Frontal cortex (tissue), 4 donors: ENCODE data around the gene RTL5. TPM values are rescaled to one million over a fixed set of nuclear protein-coding genes. Genes with fewer than 3 reads are reported as not detected.
"Not testable (repeated sequence)": the region's sequence is repeated elsewhere in the genome, so short reads cannot be mapped to it uniquely, and the experiment has no call there.

Source experiments
- DNase-seq, 2 donors: peaks; one replicate each; pipeline ENCODE4 v3.0.0; 2012; ENCODE audit warnings: low spot score in 2 of 2
- FAIRE-seq: peaks from 2 replicates; lab custom pipeline; 2012; peaks lifted over from hg19 to GRCh38; lab: Jason Lieb, UNC
- total RNA-seq: library from RNA; depleted of rRNA; stranded (reverse); fragments of >200 nt; gene quantifications from one replicate; pipeline ENCODE4 v1.2.3, GENCODE V29; 2014
- donor health status: control.
- donor health status: control.
- donor health status: control.

The RTL5 gene
- 4.1 TPM for total RNA-seq

DNA sequence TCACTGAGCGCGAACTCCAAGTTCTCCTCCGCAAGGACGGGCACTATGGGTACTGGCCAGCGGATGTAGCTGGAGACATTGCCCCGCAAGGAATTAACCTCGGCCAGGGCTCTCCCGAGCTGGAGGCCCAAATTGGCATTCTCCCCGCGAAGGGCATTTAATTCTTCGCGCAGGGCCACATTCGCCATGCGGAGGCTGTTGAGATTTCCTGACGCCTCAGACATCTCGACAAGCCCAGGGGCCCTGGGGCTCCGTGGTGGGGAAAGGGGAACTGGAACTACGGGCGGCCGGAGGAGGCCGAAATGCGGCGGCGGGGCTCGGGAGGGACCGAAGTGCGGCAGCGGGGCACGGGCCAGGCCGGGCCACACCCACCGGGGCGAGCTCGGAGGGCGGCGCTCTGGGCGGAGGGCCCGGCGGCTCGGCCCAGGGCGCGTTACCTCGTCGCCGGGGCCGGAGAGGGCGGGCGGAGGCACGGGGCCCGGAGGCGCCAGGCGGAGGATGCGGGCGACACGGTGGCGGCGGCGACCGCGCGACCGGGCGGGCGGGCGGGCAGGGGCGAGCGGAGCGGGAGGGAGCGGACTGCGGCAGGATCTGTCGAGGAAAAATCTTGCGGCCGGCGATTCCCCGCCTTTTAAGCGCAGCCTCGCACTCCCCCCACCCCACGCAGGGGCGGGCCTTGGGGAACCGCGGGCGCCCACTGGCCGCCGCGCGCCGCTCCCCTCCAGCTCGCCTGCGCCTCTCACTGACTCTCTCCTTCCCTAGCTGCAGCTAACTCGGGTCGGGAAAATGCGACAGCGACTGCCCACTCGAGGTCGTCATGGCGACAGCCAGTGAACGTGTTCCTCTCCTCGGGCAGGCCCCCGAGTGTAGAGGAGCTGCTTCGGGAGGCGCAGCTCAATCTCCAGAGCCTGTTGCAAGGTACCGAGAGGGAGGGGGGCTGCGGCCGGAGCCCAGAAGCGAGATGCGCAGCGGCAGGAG is at the start of gene RTL5:
RTL5 (minus strand) TSS at position 599 of the 978 bp plus-strand sequence.
- FAIRE-seq (no peak), DNase-seq (peak; percentile 72 to 73)

DNA sequence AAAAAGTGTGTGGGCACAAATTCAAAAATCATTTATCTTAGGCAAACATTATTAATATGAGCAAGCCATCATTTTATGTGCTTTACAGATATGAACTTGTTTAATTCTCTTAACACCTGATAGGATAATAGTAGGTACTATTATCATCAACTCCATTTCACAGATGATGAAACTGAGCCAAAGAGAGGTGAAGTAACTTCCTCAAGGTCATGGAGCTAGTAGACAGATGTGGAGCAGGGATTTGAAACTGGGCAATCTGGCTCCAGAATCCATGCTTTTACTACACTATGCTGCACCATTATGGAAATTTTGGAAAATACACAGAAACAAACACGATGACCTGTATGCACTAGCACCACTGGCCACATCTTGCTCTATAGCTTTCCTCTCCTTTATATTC is 48.8 kb upstream of the RTL5 start:
- DNase-seq (no peak), FAIRE-seq (no peak)

DNA sequence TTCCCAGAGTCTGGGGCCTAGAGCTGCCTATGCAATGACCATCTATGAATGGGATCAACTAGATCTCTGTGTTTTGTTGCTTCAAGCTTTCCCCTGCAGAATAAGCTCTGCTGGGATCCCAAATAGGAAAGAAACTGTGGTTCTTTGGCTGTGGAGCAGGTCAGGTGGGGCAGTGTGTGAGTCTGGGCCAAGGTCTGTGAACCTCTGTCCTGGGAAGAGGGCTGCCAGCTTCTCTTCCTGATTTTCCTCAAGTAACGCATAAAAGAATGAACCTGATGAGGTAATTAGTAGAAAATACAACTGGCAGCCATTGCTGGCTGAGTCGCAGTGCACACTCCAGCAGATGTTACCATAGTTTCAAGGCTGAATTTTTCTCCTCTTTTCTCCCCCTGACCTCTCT is 45.3 kb upstream of the RTL5 start:
- no peak for DNase-seq
- no peak for FAIRE-seq

DNA sequence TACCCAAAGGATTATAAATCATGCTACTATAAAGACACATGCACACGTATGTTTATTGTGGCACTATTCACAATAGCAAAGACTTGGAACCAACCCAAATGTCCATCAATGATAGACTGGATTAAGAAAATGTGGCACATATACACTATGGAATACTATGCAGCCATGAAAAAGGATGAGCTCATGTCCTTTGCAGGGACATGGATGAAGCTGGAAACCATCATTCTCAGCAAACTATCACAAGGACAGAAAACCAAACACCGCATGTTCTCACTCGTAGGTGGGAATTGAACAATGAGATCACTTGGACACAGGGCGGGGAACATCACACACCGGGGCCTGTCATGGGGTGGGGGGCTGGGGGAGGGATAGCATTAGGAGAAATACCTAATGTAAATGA is 44.6 kb upstream of the RTL5 start:
- FAIRE-seq, DNase-seq: not testable (repeated sequence)

DNA sequence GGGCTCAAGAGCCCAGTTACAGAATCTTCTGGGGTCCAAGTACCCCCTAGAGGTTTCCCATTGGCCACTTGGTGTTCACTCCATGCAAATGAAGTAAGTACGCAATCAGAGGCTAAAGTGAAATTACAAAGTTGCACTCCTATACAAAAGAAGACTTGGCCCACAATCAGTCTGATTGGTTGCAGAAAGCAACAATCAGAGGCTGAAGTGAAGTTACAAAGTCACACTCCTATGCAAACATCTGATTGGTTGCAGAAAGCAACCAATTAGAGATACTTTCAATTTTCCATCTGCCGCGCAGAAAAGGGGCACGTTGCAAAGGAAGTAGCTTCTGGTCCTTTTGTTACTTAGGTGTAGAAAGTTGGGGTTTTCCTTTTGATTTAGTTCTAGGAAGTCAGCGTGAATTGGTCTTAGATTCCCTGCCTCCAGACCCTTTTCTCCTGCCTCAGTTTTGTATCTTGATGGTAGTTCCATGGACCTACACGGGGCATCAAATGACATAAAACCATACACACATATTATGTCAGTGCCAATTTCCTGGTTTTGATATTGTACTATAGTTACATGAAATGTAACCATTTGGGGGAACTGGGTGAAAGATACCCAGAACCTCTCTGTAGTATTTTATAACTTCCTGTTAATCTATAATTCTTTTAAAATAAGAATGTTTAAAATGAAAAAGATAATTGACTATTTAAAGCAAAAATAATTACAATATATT is 37.5 kb upstream of the RTL5 start:
- FAIRE-seq, result no peak
- no peak for DNase-seq

DNA sequence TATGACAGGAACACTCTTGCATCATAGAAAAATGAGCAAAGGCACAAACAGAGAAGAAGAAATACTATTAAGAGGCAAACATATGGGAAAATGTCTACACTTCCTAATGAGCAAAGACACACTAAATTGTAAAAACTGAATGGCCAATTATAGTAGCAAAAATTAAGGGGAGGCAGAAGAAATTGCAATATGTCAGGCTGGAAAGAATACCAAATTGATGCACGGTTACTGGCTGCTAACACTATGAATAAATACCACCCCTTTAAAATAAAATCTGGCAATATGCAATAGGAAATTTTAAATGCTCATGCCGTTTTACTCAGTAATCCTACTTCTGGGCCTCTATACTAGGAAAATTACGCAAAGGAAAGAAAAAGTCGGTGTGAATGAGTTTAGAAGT is 33.8 kb upstream of the RTL5 start:
- FAIRE-seq (no peak), DNase-seq (no peak)

DNA sequence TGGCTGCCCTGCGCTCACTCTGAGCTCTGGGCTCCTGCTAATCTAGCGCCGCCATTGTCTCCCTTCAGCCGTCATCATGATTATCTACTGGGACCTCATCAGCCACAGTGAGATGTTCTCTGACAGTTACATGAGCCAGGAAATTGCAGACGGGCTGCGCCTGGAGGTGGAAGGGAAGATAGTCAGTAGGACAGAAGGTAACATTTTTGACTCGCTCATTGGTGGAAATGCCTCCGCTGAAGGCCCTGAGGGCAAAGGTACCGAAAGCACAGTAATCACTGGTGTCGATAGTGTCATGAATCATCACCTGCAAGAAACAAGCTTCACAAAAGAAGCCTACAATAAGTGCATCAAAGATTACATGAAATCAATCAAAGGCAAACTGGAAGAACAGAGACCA is 28.1 kb upstream of the RTL5 start:
- no peak for DNase-seq
- no peak for FAIRE-seq

DNA sequence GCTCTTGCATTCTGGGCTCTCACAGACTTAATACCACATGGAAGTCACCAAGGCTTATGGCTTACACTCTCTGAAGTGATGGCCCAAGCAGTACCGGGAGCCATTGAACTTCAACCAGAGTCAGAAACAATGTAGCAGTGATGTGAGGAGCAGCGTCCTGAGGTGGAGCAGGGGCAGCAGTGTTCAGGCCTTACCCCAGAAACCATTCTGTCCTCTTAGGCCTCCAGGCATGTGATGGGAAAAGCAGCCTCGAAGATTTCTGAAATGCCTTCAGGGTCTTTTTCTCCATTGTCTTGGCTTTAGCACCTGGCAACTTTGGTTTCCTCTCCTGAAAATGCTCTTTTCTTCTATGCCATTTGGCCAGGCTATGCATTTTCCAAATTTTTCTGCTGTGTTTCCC is 27.1 kb upstream of the RTL5 start:
- DNase-seq (no peak), FAIRE-seq (no peak)

DNA sequence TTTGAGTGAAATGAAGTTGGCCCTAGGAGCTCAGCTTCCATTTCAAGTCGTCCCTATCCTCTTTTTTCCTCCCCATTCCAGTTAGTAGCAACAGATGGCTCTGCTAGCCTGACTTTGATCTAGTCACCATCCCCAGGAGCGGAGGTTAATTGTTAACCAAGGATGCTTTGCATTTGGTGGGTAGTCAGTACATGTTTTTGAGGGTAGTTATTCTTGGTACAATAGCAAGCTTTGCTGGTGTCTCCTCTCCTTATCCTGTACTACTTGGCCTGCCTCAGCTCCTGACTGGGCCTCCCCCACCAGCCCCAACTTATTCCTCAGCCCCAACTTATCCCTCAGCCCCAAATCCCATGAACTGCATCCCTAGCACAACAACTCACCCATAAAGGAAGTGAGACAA is 14.8 kb upstream of the RTL5 start:
- no peak for DNase-seq
- FAIRE-seq, result no peak

DNA sequence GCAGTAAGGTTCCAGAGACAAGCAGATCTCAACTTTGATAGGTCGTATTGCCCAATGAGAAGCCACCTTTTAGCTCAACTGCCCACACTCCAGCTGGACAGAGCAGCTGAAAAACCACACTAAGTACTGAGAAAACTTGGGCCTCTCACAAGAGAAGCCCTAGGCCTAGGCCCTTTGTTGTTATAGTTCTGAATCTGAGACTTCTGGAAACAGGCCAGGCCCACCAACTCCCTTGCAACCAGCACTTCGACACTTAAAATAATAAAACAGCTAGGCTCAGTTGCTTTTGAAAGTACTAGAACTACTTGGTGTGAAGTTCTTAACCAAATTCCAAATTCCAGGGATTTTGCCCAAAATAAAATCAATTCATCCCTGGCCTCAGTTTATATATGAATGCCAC is 13.5 kb upstream of the RTL5 start:
- no peak for DNase-seq
- no peak for FAIRE-seq

DNA sequence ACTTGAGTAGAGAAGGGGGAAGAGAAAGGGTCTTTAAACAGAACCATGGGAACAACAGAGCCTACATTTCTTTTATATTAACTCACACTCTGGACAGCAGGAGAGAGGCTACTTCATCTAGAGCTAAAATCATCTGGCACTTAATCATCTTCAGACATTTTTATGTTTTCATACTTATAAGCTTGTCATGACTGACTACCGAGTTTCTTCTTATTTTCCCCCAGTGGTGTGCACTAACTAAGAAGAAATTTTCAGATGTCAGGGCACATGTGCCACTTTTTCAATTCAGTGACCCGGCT is 11.8 kb upstream of the RTL5 start:
- DNase-seq, result no peak
- no peak for FAIRE-seq

DNA sequence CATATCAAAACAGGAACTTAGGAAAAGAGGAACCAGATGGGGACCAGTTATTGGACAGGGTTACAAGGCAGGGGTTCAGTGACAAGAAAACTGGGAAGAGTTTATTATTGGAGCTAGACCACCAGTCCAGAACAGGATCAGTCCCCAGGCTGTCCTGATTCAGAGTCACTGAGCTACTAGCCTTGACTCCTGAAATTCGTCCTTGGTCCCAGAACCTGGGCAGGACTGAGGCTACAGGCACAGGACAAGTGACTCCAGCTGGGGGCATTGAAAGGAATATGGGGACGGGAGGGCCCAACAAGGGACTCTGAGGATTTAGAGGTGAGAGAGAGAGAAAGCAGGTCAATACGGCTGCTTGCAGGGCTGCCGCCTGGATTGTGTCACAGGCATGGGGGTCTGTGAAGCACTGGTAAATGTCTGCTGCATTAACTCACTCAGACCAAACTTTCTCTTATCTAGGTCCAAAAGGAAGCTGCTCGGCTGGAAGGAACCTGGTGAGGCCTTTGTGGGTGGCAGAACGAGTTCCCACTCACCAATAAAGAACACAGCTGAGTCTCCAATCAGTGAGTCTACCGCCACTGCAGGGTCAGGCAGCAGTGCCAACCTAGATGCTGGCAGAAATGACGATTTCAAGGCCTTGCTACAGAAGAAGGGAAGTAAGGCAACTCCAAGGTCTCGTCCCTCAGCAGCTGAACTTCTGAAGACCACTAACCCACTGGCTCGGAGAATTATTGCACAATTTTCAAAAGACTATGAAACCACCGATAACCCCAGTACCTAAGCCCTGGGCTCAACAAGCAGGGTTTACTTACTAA is 11.3 kb upstream of the RTL5 start:
- no peak for DNase-seq
- no peak for FAIRE-seq

DNA sequence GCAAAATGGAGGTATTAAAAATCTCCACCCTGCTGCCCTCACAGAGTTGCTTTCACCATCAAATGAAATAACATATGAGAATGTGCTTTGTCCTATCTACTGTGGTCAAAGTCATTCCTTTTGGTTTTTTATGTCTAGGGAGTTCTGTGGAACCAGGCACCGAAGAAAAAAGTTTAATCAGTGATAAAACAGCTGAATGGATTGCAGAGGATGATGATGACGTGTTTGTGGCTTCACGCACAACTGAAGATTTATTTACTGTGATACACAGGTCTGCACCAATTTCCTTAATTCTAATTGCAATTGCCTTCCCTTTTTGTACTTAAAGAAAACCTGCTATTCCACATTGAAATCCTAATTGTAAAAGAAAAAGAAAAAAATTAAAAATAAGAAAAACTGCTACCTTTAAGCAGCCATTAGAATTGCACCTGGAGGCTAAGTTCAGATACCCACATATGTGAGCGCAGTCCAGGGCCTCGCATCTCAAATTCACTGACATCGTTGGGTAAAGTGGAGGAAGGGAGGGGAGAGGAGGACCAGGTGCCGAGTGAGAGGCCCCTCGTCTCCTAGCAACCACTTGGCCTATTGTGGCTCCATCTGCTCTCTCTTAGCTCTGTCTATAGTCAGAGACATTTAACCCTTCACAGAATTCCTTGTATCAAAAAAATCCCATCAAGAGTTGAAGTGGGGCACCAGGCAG is 10.5 kb upstream of the RTL5 start:
- FAIRE-seq (no peak), DNase-seq (no peak)

DNA sequence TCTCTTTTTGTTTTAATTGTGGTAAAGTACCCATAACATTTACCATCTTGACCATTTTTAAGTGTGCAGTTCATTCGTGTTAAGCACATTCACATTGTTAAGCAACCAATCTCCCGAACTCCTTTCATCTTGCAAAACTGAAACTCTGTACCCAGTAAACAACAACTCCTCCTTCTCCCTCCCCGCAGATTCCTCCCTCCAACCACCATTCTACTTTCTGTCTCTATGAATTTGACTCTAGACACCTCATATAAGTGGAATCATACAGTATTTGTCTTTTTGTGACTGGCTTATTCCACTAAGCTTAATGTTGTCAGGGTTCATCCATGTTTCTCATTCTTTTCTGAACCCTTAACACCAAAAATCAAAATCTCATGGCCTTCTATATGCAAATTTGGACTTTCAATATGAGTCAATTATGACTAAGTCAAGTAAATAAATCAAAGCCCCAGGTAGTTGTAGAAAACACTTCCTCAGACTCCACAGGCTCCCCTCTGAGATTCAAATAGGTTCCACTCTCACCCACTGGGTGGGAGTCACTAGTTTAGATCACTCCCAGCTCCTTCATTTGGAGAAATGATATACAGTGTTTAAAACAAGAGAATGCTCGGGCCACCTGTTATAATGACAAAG is 9.8 kb upstream of the RTL5 start:
- DNase-seq (no peak), FAIRE-seq (no peak)

DNA sequence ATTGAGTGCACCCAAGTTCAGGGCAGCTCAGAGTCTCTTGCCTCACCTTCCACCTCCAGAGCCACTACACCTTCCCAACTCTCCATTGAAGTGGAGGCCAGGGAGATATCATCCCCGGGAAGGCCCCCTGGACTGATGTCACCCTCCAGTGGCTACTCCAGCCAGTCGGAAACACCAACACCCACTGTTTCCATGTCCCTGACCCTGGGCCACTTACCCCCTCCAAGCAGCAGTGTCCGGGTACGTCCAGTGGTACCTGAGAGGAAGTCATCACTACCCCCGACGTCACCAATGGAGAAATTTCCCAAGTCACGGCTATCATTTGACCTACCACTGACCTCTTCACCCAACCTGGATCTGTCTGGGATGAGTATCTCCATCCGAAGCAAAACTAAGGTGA is 7.8 kb upstream of the RTL5 start:
- no peak for FAIRE-seq
- DNase-seq, result no peak

DNA sequence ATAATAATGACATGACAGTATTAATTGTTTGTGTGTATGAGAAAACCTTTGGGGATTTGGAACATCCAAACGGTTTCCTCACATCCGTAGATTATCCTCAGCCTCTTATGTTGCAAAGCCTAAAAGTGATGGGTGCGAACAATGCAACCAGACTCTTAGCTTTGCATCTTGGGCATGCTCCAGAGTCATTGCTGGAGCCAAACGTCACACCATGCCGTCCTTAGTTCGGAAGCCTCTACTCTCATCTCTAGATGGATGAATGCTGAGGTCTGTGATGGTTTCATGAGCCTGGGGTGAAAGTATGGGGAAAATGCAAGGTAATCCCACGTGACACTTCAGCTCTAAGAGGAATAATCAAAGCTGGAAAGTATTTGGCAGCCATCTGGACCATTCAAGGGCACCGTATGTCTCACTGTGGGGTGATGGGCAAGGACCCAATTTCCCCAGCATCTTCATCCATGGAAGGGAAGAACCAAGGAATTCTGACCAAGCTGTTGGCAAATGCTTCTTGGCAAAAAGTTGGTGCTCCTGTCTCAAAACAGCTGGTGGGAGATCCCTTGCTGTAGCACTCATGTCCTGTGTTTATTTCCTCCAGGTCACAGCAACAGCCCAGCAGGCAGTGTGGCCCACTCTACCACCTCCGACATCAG is 6.3 kb upstream of the RTL5 start:
- DNase-seq, result no peak
- FAIRE-seq, result no peak

DNA sequence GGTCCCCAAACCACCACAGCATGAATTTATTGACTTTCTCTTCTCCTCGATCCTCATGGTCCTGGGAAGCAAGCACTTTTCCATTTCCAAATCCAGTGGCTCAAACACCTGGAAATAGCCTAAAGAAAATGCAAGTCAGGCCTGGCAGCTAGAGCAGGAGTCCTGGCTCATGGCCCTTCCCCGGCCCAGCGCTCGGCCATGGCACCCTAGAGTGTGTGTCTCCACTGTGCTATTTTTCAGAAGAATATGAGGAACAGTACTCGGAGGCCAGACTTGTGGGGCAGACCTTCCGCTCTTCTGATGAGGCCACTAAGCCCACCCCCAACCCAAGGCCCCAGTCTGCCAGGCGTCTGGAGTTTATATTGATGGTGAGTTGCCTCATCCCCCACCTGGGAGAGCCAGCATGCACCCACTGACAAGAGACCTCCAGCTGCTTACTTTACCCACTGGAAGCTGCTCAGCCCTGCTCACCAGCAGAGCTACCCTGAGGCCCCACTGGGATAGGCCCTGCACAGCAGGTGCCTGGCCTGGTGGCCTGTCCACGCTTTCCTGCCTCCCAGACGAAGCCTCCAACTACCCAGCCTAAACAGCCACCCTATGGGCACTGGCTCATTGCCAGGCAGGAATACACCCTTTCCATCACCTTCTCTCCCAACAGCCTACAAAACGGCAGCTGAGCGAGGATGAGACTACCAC is 2.3 kb upstream of the RTL5 start:
- FAIRE-seq (no peak), DNase-seq (no peak)

DNA sequence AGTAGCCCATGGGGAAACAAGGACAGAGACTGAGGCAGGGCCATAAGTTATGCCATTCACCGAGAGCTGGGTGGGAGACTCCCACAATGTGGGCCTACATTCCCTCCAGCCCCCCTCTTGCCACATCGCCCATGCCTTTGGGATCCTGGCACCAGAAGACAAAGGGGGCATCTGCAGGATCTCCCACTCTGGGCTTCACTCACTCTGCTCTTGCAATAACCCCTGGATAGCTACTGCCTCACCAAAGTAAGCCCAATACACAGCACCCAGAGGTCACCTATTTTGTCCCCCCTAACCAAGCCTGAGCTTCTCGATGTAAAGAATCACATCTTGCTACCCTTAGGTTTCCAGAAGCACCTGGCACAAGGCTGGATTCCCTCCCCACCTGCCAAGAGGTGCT is 741 bp upstream of the RTL5 start:
- FAIRE-seq (no peak), DNase-seq (no peak)
